ENCODE results near the gene HSP90AB1. TPM values are rescaled to one million over a fixed set of nuclear protein-coding genes. Genes with fewer than 3 reads are reported as not detected.

Gene HSP90AB1
- 1,087 to 1,237 TPM (median 1,168 TPM) in 5 replicates for total RNA-seq (2022; extraction: Qiagen RNA extraction)

GRCh38 chr6:44246663-44247337 is at the start of gene HSP90AB1:
HSP90AB1 (plus strand) TSS chr6:44247101; CDS start chr6:44248630, 1,529 bp downstream.

GRCh38 chr6:44216677-44217331 is 30.1 kb upstream of the HSP90AB1 start, which contains the start of gene MYMX:
MYMX (plus strand) TSS chr6:44216926; CDS start chr6:44217472, 546 bp downstream.

GRCh38 chr6:44223319-44224028 is 23.4 kb upstream of the HSP90AB1 start, which contains the start of gene SLC29A1:
SLC29A1 (plus strand) TSS chr6:44223595; CDS start chr6:44227314, 3,719 bp downstream.

GRCh38 chr6:44257025-44257752 is 10.3 kb downstream of the HSP90AB1 start, which contains the start of gene SLC35B2:
SLC35B2 (minus strand) TSS chr6:44257528; CDS start chr6:44257410, 118 bp downstream.

GRCh38 chr6:44265007-44265721 is 18.3 kb downstream of the HSP90AB1 start, which contains the start of gene NFKBIE:
NFKBIE (minus strand) TSS chr6:44265551; CDS start chr6:44265346, 205 bp downstream.

GRCh38 chr6:44269921-44270525 is 23.1 kb downstream of the HSP90AB1 start, which contains the start of gene TMEM151B:
TMEM151B (plus strand) TSS chr6:44270450; CDS start chr6:44270743, 293 bp downstream.

Other genes with a start within 250 kb of the HSP90AB1 start
- gene MRPL14, start 119.6 kb upstream of the HSP90AB1 start, total RNA-seq (2022; extraction: Qiagen RNA extraction): 54.0 to 64.0 TPM (median 61.6 TPM) in 5 replicates
- gene TMEM63B, start 119.5 kb upstream of the HSP90AB1 start, total RNA-seq (2022; extraction: Qiagen RNA extraction): 10.3 to 16.8 TPM (median 16.0 TPM) in 5 replicates
- gene CAPN11, start 88.3 kb upstream of the HSP90AB1 start, total RNA-seq (2022; extraction: Qiagen RNA extraction): not detected in 5 replicates
- gene MYMX, start 30.2 kb upstream of the HSP90AB1 start, total RNA-seq (2022; extraction: Qiagen RNA extraction): not detected in 5 replicates
- gene SLC29A1, start 23.5 kb upstream of the HSP90AB1 start, total RNA-seq (2022; extraction: Qiagen RNA extraction): 36.0 to 55.2 TPM (median 51.3 TPM) in 5 replicates
- 51.2 to 63.5 TPM (median 59.5 TPM) in 5 replicates for gene SLC35B2, start 10.4 kb downstream of the HSP90AB1 start, total RNA-seq (2022; extraction: Qiagen RNA extraction)
- gene NFKBIE, start 18.4 kb downstream of the HSP90AB1 start, total RNA-seq (2022; extraction: Qiagen RNA extraction): 6.0 to 7.1 TPM (median 6.1 TPM) in 5 replicates
- gene TMEM151B, start 23.3 kb downstream of the HSP90AB1 start, total RNA-seq (2022; extraction: Qiagen RNA extraction): 0.06 to 0.17 TPM (median 0.14 TPM) in 5 replicates
- 5.2 to 8.1 TPM (median 6.9 TPM) in 5 replicates for gene AARS2, start 66.2 kb downstream of the HSP90AB1 start, total RNA-seq (2022; extraction: Qiagen RNA extraction)
- not detected in 5 replicates for gene SPATS1, start 95.5 kb downstream of the HSP90AB1 start, total RNA-seq (2022; extraction: Qiagen RNA extraction)
- 13.4 to 16.1 TPM (median 15.4 TPM) in 5 replicates for gene CDC5L, start 140.6 kb downstream of the HSP90AB1 start, total RNA-seq (2022; extraction: Qiagen RNA extraction)